Subcutaneous adipose tissue (tissue), 4 donors: ENCODE results near the gene AQR. TPM values are rescaled to one million over a fixed set of nuclear protein-coding genes. Genes with fewer than 3 reads are reported as not detected.

ENCODE experiments used
- total RNA-seq, 4 donors: library from RNA; depleted of rRNA; stranded (reverse); fragments of >200 nt; gene quantifications; one replicate each; pipeline ENCODE4 v1.1.0, GENCODE V29; 2016
- TF ChIP-seq, protein P1 (sequence below): fragments of 450-650 bp; IDR thresholded peaks from one replicate; pipeline ENCODE4 v1.5.1; 2016; ENCODE audit warnings: low read depth, mild to moderate bottlenecking, control low read depth, antibody characterized with exemption, moderate library complexity

Gene AQR
- total RNA-seq, 4 donors from 2014 or later: 23.4 to 32.8 (median 26.5) TPM

DNA sequence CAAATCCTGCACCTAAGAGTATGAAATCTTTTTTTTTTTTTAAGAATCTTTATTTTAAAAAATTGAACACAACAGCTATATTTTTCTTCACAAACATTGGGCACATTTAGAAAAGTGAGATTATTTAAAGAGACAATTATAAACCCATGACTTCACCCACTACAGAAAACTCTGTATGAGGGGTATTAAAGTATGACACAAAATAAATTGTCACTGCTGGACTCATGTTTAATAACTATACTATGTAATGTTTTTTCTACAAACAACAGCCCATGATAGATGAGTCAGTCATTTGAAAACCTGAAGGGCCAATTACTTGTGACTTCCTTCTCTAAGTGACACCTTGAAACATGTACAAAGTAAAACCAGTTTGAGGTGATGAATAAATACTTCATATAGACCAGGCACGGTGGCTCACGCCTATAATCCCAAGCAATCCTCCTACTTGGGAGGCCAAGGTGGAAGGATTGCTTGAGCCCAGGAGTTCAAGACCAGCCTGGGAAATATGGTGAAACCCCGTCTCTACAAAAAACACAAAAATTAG is 36.0 kb downstream of the AQR start:
- TF ChIP-seq, protein P1, sequence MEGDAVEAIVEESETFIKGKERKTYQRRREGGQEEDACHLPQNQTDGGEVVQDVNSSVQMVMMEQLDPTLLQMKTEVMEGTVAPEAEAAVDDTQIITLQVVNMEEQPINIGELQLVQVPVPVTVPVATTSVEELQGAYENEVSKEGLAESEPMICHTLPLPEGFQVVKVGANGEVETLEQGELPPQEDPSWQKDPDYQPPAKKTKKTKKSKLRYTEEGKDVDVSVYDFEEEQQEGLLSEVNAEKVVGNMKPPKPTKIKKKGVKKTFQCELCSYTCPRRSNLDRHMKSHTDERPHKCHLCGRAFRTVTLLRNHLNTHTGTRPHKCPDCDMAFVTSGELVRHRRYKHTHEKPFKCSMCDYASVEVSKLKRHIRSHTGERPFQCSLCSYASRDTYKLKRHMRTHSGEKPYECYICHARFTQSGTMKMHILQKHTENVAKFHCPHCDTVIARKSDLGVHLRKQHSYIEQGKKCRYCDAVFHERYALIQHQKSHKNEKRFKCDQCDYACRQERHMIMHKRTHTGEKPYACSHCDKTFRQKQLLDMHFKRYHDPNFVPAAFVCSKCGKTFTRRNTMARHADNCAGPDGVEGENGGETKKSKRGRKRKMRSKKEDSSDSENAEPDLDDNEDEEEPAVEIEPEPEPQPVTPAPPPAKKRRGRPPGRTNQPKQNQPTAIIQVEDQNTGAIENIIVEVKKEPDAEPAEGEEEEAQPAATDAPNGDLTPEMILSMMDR: no peak

DNA sequence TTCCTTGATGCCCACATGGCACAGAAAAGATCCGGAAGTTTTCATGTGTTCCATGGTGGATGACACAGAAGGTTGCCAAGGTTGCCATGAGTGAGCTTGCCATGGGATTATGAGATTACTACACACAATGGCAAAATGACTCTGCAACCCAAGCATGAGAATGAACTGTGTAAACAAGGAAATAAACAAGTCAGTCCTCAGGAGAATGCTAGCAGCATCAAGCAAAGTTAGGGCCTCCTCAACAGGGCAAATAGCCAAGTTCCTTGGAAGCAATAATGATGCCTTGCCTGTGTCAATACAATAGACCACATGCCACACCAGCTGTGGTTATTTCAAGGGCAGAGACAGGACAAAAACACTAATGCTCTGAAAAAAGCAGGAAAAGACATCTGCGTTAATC is 41.8 kb downstream of the AQR start:
- TF ChIP-seq, protein P1: no peak

DNA sequence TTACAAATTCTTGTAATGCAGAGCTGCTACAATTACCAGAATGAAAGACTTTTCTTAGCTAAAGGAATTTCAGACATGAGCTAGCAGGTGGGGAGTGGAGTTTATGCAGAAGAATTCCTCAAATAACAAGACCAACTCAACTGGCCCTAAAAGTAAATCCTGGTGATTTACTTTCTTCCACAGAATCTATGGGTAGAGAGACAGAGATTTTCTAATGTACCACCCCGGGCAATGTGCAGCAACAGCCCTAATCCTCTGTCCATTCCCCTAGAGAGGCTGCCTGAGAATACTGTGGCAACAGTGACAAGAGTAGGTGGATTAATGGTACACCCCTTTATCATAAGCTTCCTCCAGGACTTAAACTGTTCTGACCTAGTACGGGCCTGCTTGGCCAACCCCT is 55.2 kb downstream of the AQR start:
- TF ChIP-seq, protein P1: no peak

DNA sequence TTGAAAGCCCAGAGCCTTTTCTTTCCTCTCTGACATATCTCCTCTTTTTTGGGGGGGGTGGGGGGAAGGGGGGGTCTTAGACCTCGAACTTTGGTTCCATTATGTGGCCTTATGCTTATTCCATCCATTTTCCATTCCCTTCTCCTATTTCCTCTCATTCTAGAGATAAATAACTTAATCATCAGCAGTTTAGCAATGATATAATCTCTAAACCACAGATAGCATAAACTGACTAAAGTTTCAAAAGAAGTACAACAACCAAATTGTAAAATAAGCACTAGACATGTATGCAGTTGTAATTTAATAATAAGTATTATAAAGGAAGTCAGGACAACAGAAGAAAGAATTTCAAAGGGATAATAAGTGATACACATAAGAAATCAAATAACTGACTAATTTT is 64.5 kb downstream of the AQR start:
- TF ChIP-seq, protein P1: no peak

DNA sequence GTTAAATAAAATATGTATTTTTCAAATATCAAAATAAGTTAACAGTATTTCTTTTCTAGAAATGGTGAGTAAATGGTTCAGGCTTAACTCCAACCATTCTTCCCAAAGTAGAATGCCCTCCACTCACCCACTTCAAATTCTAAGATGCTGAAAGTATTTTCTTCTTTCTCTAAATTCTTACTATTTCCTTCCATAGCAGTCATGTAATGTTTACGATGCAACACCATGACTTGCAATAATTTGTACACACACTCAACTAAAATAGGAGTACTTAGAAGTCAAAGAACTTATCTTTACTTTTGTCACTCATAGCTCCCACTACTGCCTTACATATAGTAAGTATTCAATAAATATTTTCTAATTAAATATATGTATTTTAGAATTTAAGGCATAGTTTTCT is 65.0 kb downstream of the AQR start:
- TF ChIP-seq, protein P1: no peak

DNA sequence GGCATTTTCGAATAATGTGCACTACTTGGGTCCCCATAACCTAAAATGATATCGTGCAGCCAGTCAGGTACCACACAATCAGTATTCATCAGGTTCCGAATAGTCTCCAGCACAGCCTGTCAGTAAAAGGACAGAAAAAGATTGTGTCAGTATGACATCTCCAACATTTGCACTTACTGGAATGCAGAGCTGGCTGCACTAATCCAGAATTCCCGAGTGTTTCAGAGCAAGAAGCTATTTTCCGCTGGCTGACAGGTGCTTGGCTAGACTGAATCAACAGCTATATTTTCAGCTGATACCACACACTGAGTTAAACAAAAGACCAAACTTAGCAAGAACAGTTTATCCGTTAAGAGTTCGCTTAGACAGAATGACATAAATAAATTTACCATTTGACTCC is 68.8 kb downstream of the AQR start:
- TF ChIP-seq, protein P1: no peak

DNA sequence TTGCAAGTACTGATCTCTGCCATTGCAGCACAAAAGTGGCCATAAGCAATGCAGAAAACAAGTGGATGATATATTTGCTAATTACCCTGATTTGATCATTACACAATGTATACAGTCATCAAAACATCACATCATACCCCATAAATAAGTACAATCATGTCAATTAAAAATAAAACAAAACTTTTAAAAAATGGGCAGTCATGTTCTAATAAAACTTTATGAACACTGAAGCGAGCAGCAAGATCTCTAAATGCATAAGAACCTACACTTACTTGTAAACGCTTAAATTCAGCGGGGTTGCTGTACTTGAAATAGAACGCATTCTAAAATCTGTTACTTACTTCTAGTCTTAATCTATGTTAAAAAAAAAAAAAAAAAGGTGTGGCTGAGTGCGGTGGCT is 73.4 kb downstream of the AQR start:
- TF ChIP-seq, protein P1: no peak
